DMS114 treated with DMSO at 0.1 percent for 48 hours (cell line): ENCODE results near the gene RPL37A.

Source experiments
- DNase-seq: peaks from one replicate; lab custom pipeline; 2025; ENCODE audit not compliant: unreplicated experiment; lab: John Stamatoyannopoulos, UW

RPL37A gene

DNA sequence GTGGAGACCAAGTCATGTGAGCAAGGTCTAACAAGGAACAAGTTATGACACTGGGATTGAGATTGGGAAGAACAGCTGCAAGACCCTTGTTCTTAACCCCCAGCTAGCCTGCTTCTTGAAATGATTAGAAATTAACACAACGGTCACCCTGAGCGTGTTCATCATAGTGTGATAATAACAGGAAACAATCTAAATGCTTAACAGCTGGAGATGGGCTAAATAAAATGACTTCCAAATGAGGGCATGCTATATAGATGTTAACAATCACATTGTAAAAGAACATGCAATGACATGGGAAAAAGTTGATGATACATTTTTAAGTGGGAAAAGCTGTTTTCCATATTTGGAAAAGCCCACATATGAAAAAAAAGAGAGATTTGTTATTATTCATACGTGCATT, 47.6 kb downstream of the RPL37A start:
- DNase-seq: no peak

DNA sequence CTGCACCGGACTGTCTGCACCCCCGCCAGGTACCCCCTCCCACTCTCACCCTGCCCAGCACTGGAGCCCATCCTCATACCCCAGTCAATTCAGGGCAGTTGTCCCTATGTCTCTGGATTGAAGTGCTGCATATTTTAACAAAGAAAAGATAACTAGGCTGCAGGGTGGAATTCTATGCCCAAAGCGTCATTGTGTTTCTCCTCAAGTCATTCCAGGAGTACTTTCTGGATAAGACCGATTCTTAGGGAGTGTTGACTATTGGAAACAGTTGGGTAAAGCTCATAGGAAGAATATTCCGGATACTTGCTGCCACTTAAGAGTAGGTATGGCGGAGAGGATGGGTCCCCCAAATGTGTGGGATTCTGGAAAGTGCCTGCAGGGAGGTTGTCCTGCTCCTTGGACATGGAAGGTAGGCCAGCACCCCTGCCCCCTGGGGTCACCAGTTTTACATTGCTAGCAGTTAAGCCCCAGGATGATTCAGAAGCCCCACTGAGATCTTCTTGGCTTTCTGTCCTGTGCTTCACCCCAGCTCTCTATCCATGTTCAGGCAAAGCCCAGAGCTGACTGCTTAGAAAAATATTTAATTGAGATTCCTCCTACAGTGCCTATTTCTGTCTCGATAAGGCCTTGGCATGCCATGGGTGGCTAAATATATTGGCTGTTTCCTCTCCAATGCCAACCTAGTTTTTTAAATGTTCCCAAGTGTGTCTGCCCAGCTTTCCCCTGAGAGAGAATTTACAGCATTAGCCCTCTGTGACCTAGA, 48.2 kb downstream of the RPL37A start:
- no peak for DNase-seq

DNA sequence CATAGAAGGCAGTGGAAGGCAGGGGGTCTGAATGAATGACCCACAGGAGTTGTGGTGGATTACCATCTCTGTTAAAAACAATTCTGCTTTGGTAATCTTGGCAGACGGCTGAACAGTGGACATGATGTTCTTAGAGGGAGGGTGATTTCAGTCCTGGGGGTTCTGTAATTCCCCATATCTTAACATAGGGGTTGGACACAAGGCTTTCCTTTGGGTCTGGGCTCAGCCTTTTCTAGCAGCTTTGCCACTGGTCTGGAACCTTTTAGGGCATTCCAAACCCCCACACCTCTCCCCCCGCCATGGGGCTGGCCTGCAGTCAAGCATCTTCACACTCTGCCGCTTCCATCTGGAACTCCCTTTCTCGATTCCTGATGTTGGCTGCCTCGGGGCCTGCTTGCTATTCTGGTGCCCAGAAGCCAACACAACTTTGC, 50.3 kb downstream of the RPL37A start:
- DNase-seq: no peak

DNA sequence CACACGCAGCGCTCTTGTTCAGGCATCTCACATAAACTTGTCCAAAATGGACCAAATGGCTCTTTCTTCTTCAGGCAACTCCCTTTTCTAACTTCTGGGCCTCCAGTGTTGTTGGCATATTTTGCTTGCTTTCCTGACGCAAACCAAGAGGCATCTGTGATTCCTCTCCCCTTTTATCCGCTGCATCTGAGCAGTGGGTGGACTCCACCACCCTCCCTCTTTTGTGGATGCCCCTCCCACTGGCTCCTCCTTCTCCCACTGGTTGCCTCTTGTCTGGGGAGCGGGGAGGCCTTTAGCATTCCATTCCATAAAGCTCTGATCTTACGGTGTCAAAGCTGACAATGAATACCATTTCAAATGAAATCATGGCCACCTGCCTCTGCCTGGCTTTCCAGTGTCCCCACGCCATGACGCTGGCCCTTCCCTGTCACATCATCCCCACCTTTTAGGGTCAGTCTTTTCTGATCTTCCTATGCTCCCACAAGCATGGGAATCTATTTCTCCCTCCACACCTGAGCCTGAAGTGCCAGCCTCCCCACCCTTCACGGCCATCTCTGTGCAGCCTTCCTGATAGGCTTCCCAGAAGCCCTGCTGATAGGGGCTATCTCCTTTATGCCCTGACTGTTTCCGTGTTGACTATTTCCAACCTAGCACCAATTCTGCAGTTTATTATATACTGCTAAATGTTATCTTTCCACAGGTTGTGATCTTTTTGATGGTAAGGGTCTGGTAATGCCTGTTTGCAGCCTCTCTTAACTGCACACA, 51.5 kb downstream of the RPL37A start:
- DNase-seq: no peak

DNA sequence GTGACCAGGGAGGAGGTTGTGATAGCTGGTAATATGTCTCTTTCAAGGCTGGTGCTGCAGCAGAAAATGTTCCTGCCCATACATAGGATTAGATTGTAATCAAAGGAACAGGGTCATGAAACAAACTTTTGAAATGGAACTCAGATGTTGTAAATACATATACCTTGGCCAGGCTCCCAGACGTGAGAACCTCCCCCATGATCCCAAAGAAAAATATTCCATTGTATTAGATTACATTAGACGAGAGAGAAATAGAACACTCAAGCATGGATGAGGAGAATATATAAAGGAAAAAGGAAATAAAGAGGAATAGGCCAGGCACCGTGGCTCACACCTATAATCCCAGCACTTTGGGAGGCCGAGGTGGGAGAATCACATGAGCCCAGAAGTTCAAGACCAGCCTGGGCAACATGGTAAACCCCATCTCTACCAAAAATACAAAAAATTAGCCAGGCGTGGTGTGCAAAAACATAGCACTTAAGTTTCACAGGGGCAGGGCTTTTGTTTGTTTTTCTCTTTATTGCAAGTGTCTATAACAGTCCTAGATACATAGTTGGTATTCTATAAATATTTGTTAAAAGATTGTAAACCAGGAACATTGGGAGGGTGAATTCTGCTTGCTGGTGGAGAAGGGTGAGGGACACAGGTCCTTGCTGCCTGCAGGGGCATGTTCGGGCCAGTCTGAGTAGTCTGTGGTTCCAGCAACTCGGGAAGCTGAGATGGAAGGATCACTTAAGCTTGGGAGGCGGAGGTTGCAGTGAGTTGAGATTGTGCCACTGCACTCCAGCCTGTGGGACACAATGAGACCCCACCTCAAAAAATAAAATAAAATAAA, 52.8 kb downstream of the RPL37A start:
- no peak for DNase-seq

GRCh38 chr2:216553093-216553478, 54.4 kb downstream of the RPL37A start:
- no peak for DNase-seq
